Dedifferentiated amniotic fluid mesenchymal stem cell (primary cell): Measurements from ENCODE around the gene SLC2A4.

Experiments
- DNase-seq: peaks from one replicate; pipeline ENCODE4 v3.0.0-alpha.2; 2016; ENCODE audit errors: extremely low spot score

SLC2A4 gene

GRCh38 chr17:7279448-7279847 lies 2.1 kb upstream of the SLC2A4 start:
- DNase-seq: no peak

- DNase-seq: peak; percentile 67
These were observed 922 bp upstream of the SLC2A4 start for GRCh38 chr17:7280519-7281073.

- no peak for DNase-seq
These were observed 634 bp downstream of the SLC2A4 start for GRCh38 chr17:7281953-7282751.

GRCh38 chr17:7282752-7283321 lies 1.3 kb downstream of the SLC2A4 start:
- no peak for DNase-seq

GRCh38 chr17:7283471-7284216 lies 2.1 kb downstream of the SLC2A4 start:
- DNase-seq: no peak

- no peak for DNase-seq
These were observed 3.4 kb downstream of the SLC2A4 start for GRCh38 chr17:7284911-7285310.

GRCh38 chr17:7285679-7286078 lies 4.2 kb downstream of the SLC2A4 start:
- no peak for DNase-seq

GRCh38 chr17:7289256-7290032 lies 7.9 kb downstream of the SLC2A4 start:
- DNase-seq: no peak

- DNase-seq: no peak
These were observed 8.6 kb downstream of the SLC2A4 start for GRCh38 chr17:7290166-7290565.

GRCh38 chr17:7290685-7291084 lies 9.2 kb downstream of the SLC2A4 start:
- DNase-seq: no peak

- DNase-seq: no peak
These were observed 10.7 kb downstream of the SLC2A4 start for GRCh38 chr17:7292194-7292593.

GRCh38 chr17:7292729-7293128 lies 11.2 kb downstream of the SLC2A4 start:
- DNase-seq: no peak

- no peak for DNase-seq
These were observed 11.6 kb downstream of the SLC2A4 start for GRCh38 chr17:7293159-7293558.

- DNase-seq: no peak
These were observed 12.5 kb downstream of the SLC2A4 start for GRCh38 chr17:7293816-7294613.

GRCh38 chr17:7294614-7295153 lies 13.2 kb downstream of the SLC2A4 start, which contains the start of gene YBX2:
YBX2 (minus strand) TSS chr17:7294639; CDS start chr17:7294500, 139 bp downstream.
- no peak for DNase-seq

- no peak for DNase-seq
These were observed 14.0 kb downstream of the SLC2A4 start for GRCh38 chr17:7295230-7296180.

- peak; percentile 62 for DNase-seq
These were observed 14.8 kb downstream of the SLC2A4 start for GRCh38 chr17:7296189-7296861.

GRCh38 chr17:7304179-7304578 lies 22.7 kb downstream of the SLC2A4 start:
- DNase-seq: no peak
